Hair follicle dermal papilla cell (primary cell): Measurements from ENCODE around the gene APOL6. TPM values are rescaled to one million over a fixed set of nuclear protein-coding genes. Genes with fewer than 3 reads are reported as not detected.

Experiments
- total RNA-seq: library from RNA; depleted of rRNA; stranded (reverse); fragments of >200 nt; gene quantifications from 2 replicates; pipeline ENCODE4 v1.2.3, GENCODE V29; 2012

Gene APOL6
- total RNA-seq: 53.9 and 73.2 TPM in 2 replicates

GRCh38 chr22:35648066-35649025 is at the start of gene APOL6:
Gene APOL6 (plus strand): TSS chr22:35648446. CDS start chr22:35656426, 7,980 bp downstream.

GRCh38 chr22:35617137-35617755 is 31.0 kb upstream of the APOL6 start, which contains the start of gene MB:
Gene MB (minus strand): TSS chr22:35617329. CDS start chr22:35617257, 72 bp downstream.

DNA sequence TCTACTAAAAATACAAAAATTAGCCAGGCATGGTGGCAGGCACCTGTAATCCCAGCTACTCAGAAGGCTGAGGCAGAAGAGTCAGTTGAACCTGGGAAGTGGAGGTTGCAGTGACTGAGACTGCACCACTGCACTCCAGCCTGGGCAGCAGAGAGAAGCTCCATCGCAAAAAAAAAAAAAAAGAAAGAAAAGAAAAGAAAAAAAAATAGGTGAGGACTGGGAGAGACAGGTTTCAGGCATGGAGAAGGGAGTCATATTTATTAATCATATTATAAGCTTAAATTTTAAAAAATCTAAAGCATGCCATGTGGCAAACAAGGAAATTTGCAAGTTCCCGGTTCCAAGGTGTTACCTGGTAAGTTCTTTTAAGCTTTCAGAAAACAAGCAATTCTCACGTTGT is 69.3 kb downstream of the APOL6 start, which contains the start of gene APOL5:
TSS of gene APOL5 (plus strand) at position 301 of the 400 bp plus-strand sequence. CDS start at position 301, 0 bp downstream.

Other genes with a start within 250 kb of the APOL6 start
- gene MCM5, start 248.3 kb upstream of the APOL6 start, total RNA-seq: 11.9 and 12.7 TPM in 2 replicates
- not detected in 2 replicates for gene RASD2, start 107.6 kb upstream of the APOL6 start, total RNA-seq
- gene MB, start 31.1 kb upstream of the APOL6 start, total RNA-seq: not detected in 2 replicates
- not detected in 2 replicates for gene APOL5, start 69.4 kb downstream of the APOL6 start, total RNA-seq